HepG2 (cell line): ENCODE data around the gene SETD3. TPM values are rescaled to one million over a fixed set of nuclear protein-coding genes. Genes with fewer than 3 reads are reported as not detected.

ENCODE experiments used
- ATAC-seq: fragments of 200-7000 bp; cut with Tn5 transposase; 3 replicates; pipeline ENCODE4 v1.9.1; 2020; ENCODE audit warnings: mild to moderate bottlenecking, moderate library complexity
- BruUV-seq: library from RNA; stranded (reverse); fragments of 400-500 nt; replicated peaks from 2 replicates; lab custom pipeline; 2021; lab: Mats Ljungman, UMichigan
- CTCF ChIA-PET: fragments of 300-600 bp; formaldehyde crosslinking; extraction: SDS; loops from one replicate; lab custom pipeline; 2021; ENCODE audit warnings: low total read pairs, inconsistent platforms, low intra/inter-chr PET ratio; lab: Yijun Ruan, JAX
- POLR2A ChIA-PET: fragments of 350-600 bp; sonication (Branson Sonifier 250); formaldehyde crosslinking; loops from one replicate; lab custom pipeline; 2020; ENCODE audit warnings: antibody characterized with exemption, inconsistent platforms; lab: Yijun Ruan, JAX
- DNase-seq: peaks from one replicate; pipeline ENCODE4 v3.0.0-alpha.2; 2015; ENCODE audit warnings: low spot score
- FAIRE-seq: peaks from 3 replicates; lab custom pipeline; 2011; peaks lifted over from hg19 to GRCh38; lab: Jason Lieb, UNC
- H2AFZ ChIP-seq: one replicate; pipeline ENCODE4 v1.6.1; 2011; ENCODE audit warnings: low read length, inconsistent platforms
- H3K27ac ChIP-seq: fragments of 300-600 bp; 3 replicates; pipeline ENCODE4 v1.8.0; 2011; ENCODE audit warnings: mixed run types, mild to moderate bottlenecking, mixed read lengths, low read length, inconsistent platforms; ENCODE audit not compliant: insufficient read depth; ENCODE audit errors: extremely low read length
- H3K27me3 ChIP-seq, 2 experiments: fragments of 200-600 bp in 1 of 2; 2 replicates in 1 of 2; 3 replicates in 1 of 2; pipeline versions ENCODE4 v1.6.0 to v1.8.0; 2011; ENCODE audit warnings: low read length in 2 of 2, mild to moderate bottlenecking in 2 of 2, moderate library complexity in 2 of 2, inconsistent platforms in 1 of 2; ENCODE audit not compliant: insufficient read depth in 2 of 2, control insufficient read depth in 1 of 2
- H3K36me3 ChIP-seq, 2 experiments: fragments of 200-600 bp in 1 of 2; replicated peaks in 1 of 2; 2 replicates in 1 of 2; 3 replicates in 1 of 2; pipeline versions ENCODE4 v1.5.1 to v1.8.0; 2011; ENCODE audit warnings: low read length in 2 of 2, inconsistent platforms in 1 of 2; ENCODE audit not compliant: insufficient read depth in 2 of 2, control insufficient read depth in 1 of 2
- H3K4me1 ChIP-seq: 2 replicates; pipeline ENCODE4 v1.5.1; 2012; ENCODE audit warnings: low read length, inconsistent platforms; ENCODE audit not compliant: insufficient read depth
- H3K4me2 ChIP-seq: 2 replicates; pipeline ENCODE4 v1.6.0; 2011; ENCODE audit warnings: low read depth, low read length, inconsistent platforms
- H3K4me3 ChIP-seq, 3 experiments: fragments of 200-600 bp in 1 of 3; sonication (generic), shearing (Covaris generic) in 1 of 3; replicated peaks in 1 of 3; 2 replicates each; pipeline ENCODE4 v1.5.1; 2011 to 2016; ENCODE audit warnings: low read length in 3 of 3, inconsistent platforms in 2 of 3, low read depth in 2 of 3, mild to moderate bottlenecking in 2 of 3, control low read depth in 1 of 3, mixed read lengths in 1 of 3; ENCODE audit not compliant: insufficient read depth in 1 of 3
- H3K79me2 ChIP-seq: one replicate; pipeline ENCODE4 v1.6.1; 2011; ENCODE audit warnings: low read length, inconsistent platforms; ENCODE audit not compliant: insufficient read depth
- H3K9ac ChIP-seq: 2 replicates; pipeline ENCODE4 v1.6.0; 2011; ENCODE audit warnings: mild to moderate bottlenecking, low read depth, low read length, inconsistent platforms; ENCODE audit not compliant: insufficient read depth
- H3K9me3 ChIP-seq: 2 replicates; pipeline ENCODE4 v1.5.1; 2012; ENCODE audit warnings: mild to moderate bottlenecking, low read length
- H4K20me1 ChIP-seq: 2 replicates; pipeline ENCODE4 v1.6.0; 2011; ENCODE audit warnings: inconsistent platforms, mild to moderate bottlenecking, low read length, moderate library complexity; ENCODE audit not compliant: insufficient read depth
- AKNA ChIP-seq: sonication (generic); formaldehyde crosslinking; IDR thresholded peaks from 2 replicates; pipeline ENCODE4 v1.4.0; 2020; ENCODE audit warnings: missing genetic modification reagents, borderline replicate concordance
- SNAPC5 ChIP-seq: sonication (generic); formaldehyde crosslinking; IDR thresholded peaks from 2 replicates; pipeline ENCODE4 v1.8.1; 2023; ENCODE audit warnings: mild to moderate bottlenecking, missing genetic modification reagents, borderline replicate concordance
- USF2 ChIP-seq, 2 experiments: sonication (generic) in 1 of 2; formaldehyde crosslinking in 1 of 2; IDR thresholded peaks; 2 replicates each; pipeline versions ENCODE4 v1.5.1 to v1.6.1; 2011 to 2020; ENCODE audit warnings: borderline replicate concordance in 1 of 2, low read depth in 1 of 2, low read length in 1 of 2, mild to moderate bottlenecking in 1 of 2, missing genetic modification reagents in 1 of 2, moderate library complexity in 1 of 2
- ZNF282 ChIP-seq: fragments of 450-650 bp; IDR thresholded peaks from 2 replicates; pipeline ENCODE4 v1.6.1; 2018; ENCODE audit not compliant: partially characterized antibody
- WGBS: methylation state at CpG from one replicate; pipeline ENCODE4 v1.1.6; 2017; ENCODE audit warnings: low lambda C conversion rate; 5-methylcytosine and 5-hydroxymethylcytosine counted together
- in situ Hi-C: cut with HindIII; loops from 2 replicates; pipeline ENCODE4 v1.10.0; 2017; ENCODE audit warnings: low pct_unique_long_range_greater_than_20kb; ENCODE audit not compliant: extremely low pct_ligation_motif_present
- intact Hi-C: fragments of 100-400 bp; cut with micrococcal nuclease; formaldehyde crosslinking; loops from one replicate; pipeline ENCODE4 v1.10.0; 2022; ENCODE audit not compliant: unreplicated experiment
- polyA plus RNA-seq, 8 experiments: library from polyadenylated mRNA; depleted of rRNA in 3 of 8; stranded (reverse) in 7 of 8; unstranded in 1 of 8; fragments of >200 nt; fragmentation: Illumina TruSeq in 4 of 8; extraction: Trizol in 4 of 8; gene quantifications; 2 replicates each; pipeline versions ENCODE4 v1.2.1 to v1.2.3, GENCODE V29; 2011 to 2016; ENCODE audit warnings: low read depth in 4 of 8, missing spikeins in 1 of 8, mixed read lengths in 1 of 8; ENCODE audit not compliant: insufficient read depth in 1 of 8
- total RNA-seq, 5 experiments: library from RNA; depleted of rRNA; stranded (reverse); fragments of >200 nt; fragmentation: Illumina TruSeq; extraction: Trizol; gene quantifications; 2 replicates each; pipeline ENCODE4 v1.2.3, GENCODE V29; 2016; ENCODE audit warnings: low read depth in 1 of 5
- TF ChIP-seq, protein P1 (sequence below): sonication (generic); formaldehyde crosslinking; IDR thresholded peaks from 2 replicates; pipeline ENCODE4 v1.8.0; 2022; ENCODE audit warnings: low read depth, missing genetic modification reagents

SETD3 gene
- total and polyA plus RNA-seq, 2 of the 13 experiments (the other 11 are each of a cell fraction or from before 2014, with no cell fraction given) = 30.3 to 67.1 TPM

DNA sequence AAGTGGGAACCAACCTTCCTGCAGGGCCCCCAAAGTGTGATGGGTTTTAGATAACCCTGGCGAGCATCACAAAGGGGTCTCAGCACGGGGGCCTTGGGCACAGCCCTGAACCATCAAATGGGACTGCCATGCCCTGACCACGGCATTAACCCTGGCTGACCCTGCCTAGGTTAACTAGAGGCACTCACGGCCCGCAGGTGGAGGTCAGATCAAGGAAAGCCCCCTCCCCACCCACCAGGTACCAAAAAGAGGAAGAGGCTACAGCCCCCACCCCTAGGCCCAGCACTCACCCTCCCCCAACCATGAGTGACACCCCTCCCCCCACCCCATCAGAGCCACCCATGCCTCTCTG is 43.0 kb upstream of the SETD3 start:
- no peak for TF ChIP-seq ZNF282
- TF ChIP-seq, protein P1, sequence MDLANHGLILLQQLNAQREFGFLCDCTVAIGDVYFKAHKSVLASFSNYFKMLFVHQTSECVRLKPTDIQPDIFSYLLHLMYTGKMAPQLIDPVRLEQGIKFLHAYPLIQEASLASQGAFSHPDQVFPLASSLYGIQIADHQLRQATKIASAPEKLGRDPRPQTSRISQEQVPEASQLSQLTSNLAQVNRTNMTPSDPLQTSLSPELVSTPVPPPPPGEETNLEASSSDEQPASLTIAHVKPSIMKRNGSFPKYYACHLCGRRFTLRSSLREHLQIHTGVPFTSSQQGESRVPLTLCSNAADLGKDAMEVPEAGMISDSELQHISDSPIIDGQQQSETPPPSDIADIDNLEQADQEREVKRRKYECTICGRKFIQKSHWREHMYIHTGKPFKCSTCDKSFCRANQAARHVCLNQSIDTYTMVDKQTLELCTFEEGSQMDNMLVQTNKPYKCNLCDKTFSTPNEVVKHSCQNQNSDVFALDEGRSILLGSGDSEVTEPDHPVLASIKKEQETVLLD (CRISPR knock-in tag) = no peak
- TF ChIP-seq USF2 (IDR thresholded peaks at IDR 0.05; ENCODE audit: low read depth, low read length) = no peak
- TF ChIP-seq USF2 (CRISPR knock-in tag; IDR thresholded peaks at IDR 0.05; ENCODE audit: borderline replicate concordance) = no peak
- TF ChIP-seq SNAPC5 (CRISPR knock-in tag) = no peak
- no peak for TF ChIP-seq AKNA (CRISPR knock-in tag)
- intact Hi-C loops (no loop called here), in situ Hi-C loops (loop anchor here (5.0 to 10.0 kb wide), 2 partner anchors 109 to 361 kb away; no protein-coding TSS in a partner anchor)
- H3K36me3 ChIP-seq = peaks cover 8 to 21% of the 10 kb centered on the region in 2 experiments; a peak in 4 of 5 replicates
- no peak overlapping the region for H3K27ac ChIP-seq
- H2AFZ ChIP-seq = no peak overlapping the region
- BruUV-seq = no TSS peak
- no peak overlapping the region for H3K4me3 ChIP-seq
- peaks cover 21% of the 10 kb centered on the region for H3K4me1 ChIP-seq
- FAIRE-seq (no peak), ATAC-seq (no peak), DNase-seq (no peak)
- no peak overlapping the region for H3K9ac ChIP-seq
- H3K4me2 ChIP-seq = no peak overlapping the region
- WGBS = no CpG with 5 or more reads among the region's 5 CpGs
- H3K79me2 ChIP-seq = peaks cover 6% of the 10 kb centered on the region
- ChIA-PET POLR2A (interaction anchor here (1.1 kb wide), 1 partner anchor 32 kb away, joined by 3 read pairs; no protein-coding TSS in a partner anchor), CTCF (no interaction called here)
- no peaks in the 10 kb centered on the region for H3K9me3 ChIP-seq
- H3K27me3 ChIP-seq = no peaks in the 10 kb centered on the region
- H4K20me1 ChIP-seq = peaks cover 14% of the 10 kb centered on the region; the same call in 1 of the 2 replicates
